Measurements from ENCODE around the gene ZNF283. TPM values are rescaled to one million over a fixed set of nuclear protein-coding genes. Genes with fewer than 3 reads are reported as not detected.

Gene ZNF283
- polyA plus RNA-seq, 3 donors = 0.80 to 2.5 (median 2.0) TPM

DNA sequence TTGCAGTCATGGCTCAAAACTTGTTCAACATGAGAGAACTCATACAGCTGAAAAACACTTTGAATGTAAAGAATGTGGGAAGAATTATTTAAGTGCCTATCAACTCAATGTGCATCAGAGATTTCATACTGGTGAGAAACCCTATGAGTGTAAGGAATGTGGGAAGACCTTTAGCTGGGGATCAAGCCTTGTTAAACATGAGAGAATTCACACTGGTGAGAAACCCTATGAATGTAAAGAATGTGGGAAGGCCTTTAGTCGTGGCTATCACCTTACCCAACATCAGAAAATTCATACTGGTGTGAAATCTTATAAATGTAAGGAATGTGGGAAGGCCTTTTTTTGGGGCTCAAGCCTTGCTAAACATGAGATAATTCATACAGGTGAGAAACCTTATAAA lies 20.1 kb downstream of the ZNF283 start:
- H3K4me3 ChIP-seq (replicated peaks in 1 of 3; ENCODE audit: low read depth in 2 of 3, low read length in 3 of 3) = peak overlapping the region in 1 of 3 experiments; percentile 47
- H2AFZ ChIP-seq (ENCODE audit: insufficient read depth, low read depth, low read length, poor library complexity, severe bottlenecking) = no peak overlapping the region
- Mint-ChIP-seq H3K36me3 (peaks cover 33 to 37% of the 10 kb centered on the region in 2 donors), H3K4me3 (no peak overlapping the region), H3K9me3 (peaks cover 30 to 82% (median 71%) of the 10 kb centered on the region in 7 donors), H3K4me1 (no peaks in the 10 kb centered on the region), H3K27me3 (ENCODE audit: low read depth in 3 of 3) (no peaks in the 10 kb centered on the region), H3K27ac (no peak overlapping the region)
- no peaks in the 10 kb centered on the region for H3K79me2 ChIP-seq (ENCODE audit: insufficient read depth, low read length)
- H3K4me2 ChIP-seq (replicated peaks; ENCODE audit: extremely low read depth, low read length, poor library complexity, severe bottlenecking) = no peak overlapping the region
- no peaks in the 10 kb centered on the region for H3K4me1 ChIP-seq (ENCODE audit: control insufficient read depth in 1 of 2, insufficient read depth in 2 of 2, low read length in 2 of 2)
- H4K20me1 ChIP-seq (ENCODE audit: insufficient read depth, low read length) = no peaks in the 10 kb centered on the region
- DNase-seq = no peak
- peaks cover 26 to 97% of the 10 kb centered on the region in 2 donors for H3K9me3 ChIP-seq (replicated peaks in 1 of 2; ENCODE audit: control insufficient read depth in 1 of 2, insufficient read depth in 1 of 2, low read length in 2 of 2)
- H3K27ac ChIP-seq (ENCODE audit: low read depth in 1 of 2, low read length in 2 of 2) = no peak overlapping the region
- peaks cover 8 to 57% of the 10 kb centered on the region in 2 donors for H3K36me3 ChIP-seq (replicated peaks in 1 of 2; ENCODE audit: control insufficient read depth in 1 of 2, insufficient read depth in 2 of 2, low read length in 2 of 2)
- no peaks in the 10 kb centered on the region for H3K27me3 ChIP-seq (ENCODE audit: control insufficient read depth in 2 of 2, insufficient read depth in 2 of 2, low read length in 2 of 2)
- H3K9ac ChIP-seq (ENCODE audit: insufficient read depth, low read length, poor library complexity, severe bottlenecking) = no peak overlapping the region
- intact Hi-C loops (cut with micrococcal nuclease) = no loop called here
- TF ChIP-seq, protein P1, sequence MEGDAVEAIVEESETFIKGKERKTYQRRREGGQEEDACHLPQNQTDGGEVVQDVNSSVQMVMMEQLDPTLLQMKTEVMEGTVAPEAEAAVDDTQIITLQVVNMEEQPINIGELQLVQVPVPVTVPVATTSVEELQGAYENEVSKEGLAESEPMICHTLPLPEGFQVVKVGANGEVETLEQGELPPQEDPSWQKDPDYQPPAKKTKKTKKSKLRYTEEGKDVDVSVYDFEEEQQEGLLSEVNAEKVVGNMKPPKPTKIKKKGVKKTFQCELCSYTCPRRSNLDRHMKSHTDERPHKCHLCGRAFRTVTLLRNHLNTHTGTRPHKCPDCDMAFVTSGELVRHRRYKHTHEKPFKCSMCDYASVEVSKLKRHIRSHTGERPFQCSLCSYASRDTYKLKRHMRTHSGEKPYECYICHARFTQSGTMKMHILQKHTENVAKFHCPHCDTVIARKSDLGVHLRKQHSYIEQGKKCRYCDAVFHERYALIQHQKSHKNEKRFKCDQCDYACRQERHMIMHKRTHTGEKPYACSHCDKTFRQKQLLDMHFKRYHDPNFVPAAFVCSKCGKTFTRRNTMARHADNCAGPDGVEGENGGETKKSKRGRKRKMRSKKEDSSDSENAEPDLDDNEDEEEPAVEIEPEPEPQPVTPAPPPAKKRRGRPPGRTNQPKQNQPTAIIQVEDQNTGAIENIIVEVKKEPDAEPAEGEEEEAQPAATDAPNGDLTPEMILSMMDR (IDR thresholded peaks at IDR 0.05) = no peak
- no CpG with 5 or more reads among the region's 1 CpG for WGBS (ENCODE audit: insufficient coverage)

DNA sequence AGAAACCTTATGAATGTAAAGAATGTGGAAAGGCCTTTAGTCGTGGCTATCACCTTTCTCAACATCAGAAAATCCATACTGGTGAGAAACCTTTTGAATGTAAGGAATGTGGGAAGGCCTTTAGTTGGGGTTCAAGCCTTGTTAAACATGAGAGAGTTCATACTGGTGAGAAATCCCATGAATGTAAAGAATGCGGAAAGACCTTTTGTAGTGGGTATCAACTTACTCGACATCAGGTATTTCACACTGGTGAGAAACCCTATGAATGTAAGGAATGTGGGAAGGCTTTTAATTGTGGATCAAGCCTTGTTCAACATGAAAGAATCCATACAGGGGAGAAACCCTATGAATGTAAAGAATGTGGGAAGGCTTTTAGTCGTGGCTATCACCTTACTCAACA lies 20.8 kb downstream of the ZNF283 start:
- H2AFZ ChIP-seq (ENCODE audit: insufficient read depth, low read depth, low read length, poor library complexity, severe bottlenecking) = no peak overlapping the region
- H3K4me3 ChIP-seq (replicated peaks in 1 of 3; ENCODE audit: low read depth in 2 of 3, low read length in 3 of 3) = peak overlapping the region in 1 of 3 experiments; percentile 47
- no peaks in the 10 kb centered on the region for H3K4me1 ChIP-seq (ENCODE audit: control insufficient read depth in 1 of 2, insufficient read depth in 2 of 2, low read length in 2 of 2)
- Mint-ChIP-seq H3K27ac (no peak overlapping the region), H3K36me3 (peaks cover 29 to 32% of the 10 kb centered on the region in 2 donors), H3K27me3 (ENCODE audit: low read depth in 3 of 3) (no peaks in the 10 kb centered on the region), H3K4me1 (no peaks in the 10 kb centered on the region), H3K9me3 (peaks cover 32 to 84% (median 73%) of the 10 kb centered on the region in 7 donors), H3K4me3 (no peak overlapping the region)
- H4K20me1 ChIP-seq (ENCODE audit: insufficient read depth, low read length) = no peaks in the 10 kb centered on the region
- H3K36me3 ChIP-seq (replicated peaks in 1 of 2; ENCODE audit: control insufficient read depth in 1 of 2, insufficient read depth in 2 of 2, low read length in 2 of 2) = peaks cover 3 to 50% of the 10 kb centered on the region in 2 donors
- no peaks in the 10 kb centered on the region for H3K79me2 ChIP-seq (ENCODE audit: insufficient read depth, low read length)
- no peak overlapping the region for H3K4me2 ChIP-seq (replicated peaks; ENCODE audit: extremely low read depth, low read length, poor library complexity, severe bottlenecking)
- intact Hi-C loops (cut with micrococcal nuclease) = no loop called here
- WGBS (ENCODE audit: insufficient coverage) = 89% methylated on average over 2 of the region's 4 CpGs
- no peak overlapping the region for H3K9ac ChIP-seq (ENCODE audit: insufficient read depth, low read length, poor library complexity, severe bottlenecking)
- TF ChIP-seq, protein P1 (IDR thresholded peaks at IDR 0.05) = no peak
- no peaks in the 10 kb centered on the region for H3K27me3 ChIP-seq (ENCODE audit: control insufficient read depth in 2 of 2, insufficient read depth in 2 of 2, low read length in 2 of 2)
- H3K9me3 ChIP-seq (replicated peaks in 1 of 2; ENCODE audit: control insufficient read depth in 1 of 2, insufficient read depth in 1 of 2, low read length in 2 of 2) = peaks cover 25 to 97% of the 10 kb centered on the region in 2 donors
- DNase-seq = no peak
- no peak overlapping the region for H3K27ac ChIP-seq (ENCODE audit: low read depth in 1 of 2, low read length in 2 of 2)
